Nephron progenitor cell (in vitro differentiated cells): Measurements from ENCODE around the gene SHISA2.
A peak's percentile ranks its signal among the peaks of the same experiment; 100 is the strongest.
"Not testable (repeated sequence)": the region's sequence is repeated elsewhere in the genome, so short reads cannot be mapped to it uniquely, and the experiment has no call there.

Experiments
- DNase-seq: peaks from one replicate; pipeline ENCODE4 v3.0.0; 2021
- H3K27ac Mint-ChIP-seq: 2 replicates; pipeline ENCODE4 v1.8.0; 2021; ENCODE audit warnings: mild to moderate bottlenecking, moderate library complexity, mixed read lengths
- H3K27me3 Mint-ChIP-seq: 2 replicates; pipeline ENCODE4 v1.8.0; 2021; ENCODE audit warnings: mild to moderate bottlenecking, low read depth, mixed read lengths; ENCODE audit not compliant: poor library complexity
- H3K36me3 Mint-ChIP-seq: 2 replicates; pipeline ENCODE4 v1.8.0; 2021; ENCODE audit warnings: low read depth, mixed read lengths
- H3K4me1 Mint-ChIP-seq: 2 replicates; pipeline ENCODE4 v1.8.0; 2021; ENCODE audit warnings: mixed read lengths
- H3K4me3 Mint-ChIP-seq: 2 replicates; pipeline ENCODE4 v1.8.0; 2021; ENCODE audit warnings: mild to moderate bottlenecking, moderate library complexity, mixed read lengths
- H3K9me3 Mint-ChIP-seq: 2 replicates; pipeline ENCODE4 v1.8.0; 2021; ENCODE audit warnings: mild to moderate bottlenecking, moderate library complexity, mixed read lengths
- TF ChIP-seq, protein P1 (sequence below): fragments of 200-600 bp; sonication (generic); IDR thresholded peaks from 2 replicates; pipeline ENCODE4 v1.5.0; 2021; ENCODE audit warnings: antibody characterized with exemption

SHISA2 gene

DNA sequence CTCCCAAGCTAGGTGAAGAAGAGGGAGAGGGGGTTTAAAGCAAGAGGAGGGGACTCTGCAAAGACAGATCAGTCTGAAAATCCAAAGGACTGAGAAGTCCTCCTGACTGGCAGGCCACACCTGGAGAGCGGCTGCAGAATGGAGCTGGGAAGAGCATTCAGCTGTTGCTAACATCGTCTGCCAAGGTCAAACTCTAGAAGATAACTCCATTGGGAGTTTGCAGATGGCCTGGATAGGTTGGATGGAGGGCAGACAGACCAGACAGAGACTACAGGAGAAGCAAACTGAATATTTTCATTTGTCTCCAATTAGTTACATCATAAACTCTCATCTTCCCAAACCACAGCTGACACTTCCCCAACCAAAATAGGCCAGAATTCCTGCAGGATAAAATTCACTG lies 19.9 kb upstream of the SHISA2 start:
- Mint-ChIP-seq H3K36me3 (no peaks in the 10 kb centered on the region), H3K27ac (no peak overlapping the region), H3K27me3 (peaks cover 25% of the 10 kb centered on the region), H3K9me3 (no peaks in the 10 kb centered on the region), H3K4me3 (no peak overlapping the region), H3K4me1 (no peaks in the 10 kb centered on the region)
- no peak for DNase-seq
- TF ChIP-seq, protein P1, sequence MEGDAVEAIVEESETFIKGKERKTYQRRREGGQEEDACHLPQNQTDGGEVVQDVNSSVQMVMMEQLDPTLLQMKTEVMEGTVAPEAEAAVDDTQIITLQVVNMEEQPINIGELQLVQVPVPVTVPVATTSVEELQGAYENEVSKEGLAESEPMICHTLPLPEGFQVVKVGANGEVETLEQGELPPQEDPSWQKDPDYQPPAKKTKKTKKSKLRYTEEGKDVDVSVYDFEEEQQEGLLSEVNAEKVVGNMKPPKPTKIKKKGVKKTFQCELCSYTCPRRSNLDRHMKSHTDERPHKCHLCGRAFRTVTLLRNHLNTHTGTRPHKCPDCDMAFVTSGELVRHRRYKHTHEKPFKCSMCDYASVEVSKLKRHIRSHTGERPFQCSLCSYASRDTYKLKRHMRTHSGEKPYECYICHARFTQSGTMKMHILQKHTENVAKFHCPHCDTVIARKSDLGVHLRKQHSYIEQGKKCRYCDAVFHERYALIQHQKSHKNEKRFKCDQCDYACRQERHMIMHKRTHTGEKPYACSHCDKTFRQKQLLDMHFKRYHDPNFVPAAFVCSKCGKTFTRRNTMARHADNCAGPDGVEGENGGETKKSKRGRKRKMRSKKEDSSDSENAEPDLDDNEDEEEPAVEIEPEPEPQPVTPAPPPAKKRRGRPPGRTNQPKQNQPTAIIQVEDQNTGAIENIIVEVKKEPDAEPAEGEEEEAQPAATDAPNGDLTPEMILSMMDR = no peak

DNA sequence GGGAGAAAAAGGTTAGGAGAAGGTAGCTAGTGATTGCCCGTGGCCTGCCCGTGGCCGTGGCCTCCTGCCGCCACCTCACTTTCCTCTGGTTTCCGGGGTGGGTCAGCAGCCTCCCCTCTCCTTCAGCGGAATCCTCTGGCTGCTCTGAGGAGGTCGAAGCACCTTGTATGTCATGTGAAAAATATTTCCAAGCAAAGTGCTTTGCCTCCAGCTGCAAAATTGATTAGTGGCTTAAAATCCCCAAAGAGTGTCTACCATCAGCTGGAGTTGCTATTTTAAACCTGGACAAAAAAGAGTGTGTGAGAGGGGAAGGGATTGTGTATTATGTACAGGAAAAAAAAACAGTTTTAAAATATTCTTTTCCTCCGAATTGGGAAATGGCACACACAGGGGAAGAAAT lies 17.8 kb upstream of the SHISA2 start:
- peaks cover 22% of the 10 kb centered on the region for H3K27me3 Mint-ChIP-seq
- not testable (repeated sequence) for DNase-seq, H3K27ac Mint-ChIP-seq, H3K36me3 Mint-ChIP-seq, H3K4me3 Mint-ChIP-seq, H3K9me3 Mint-ChIP-seq, H3K4me1 Mint-ChIP-seq

DNA sequence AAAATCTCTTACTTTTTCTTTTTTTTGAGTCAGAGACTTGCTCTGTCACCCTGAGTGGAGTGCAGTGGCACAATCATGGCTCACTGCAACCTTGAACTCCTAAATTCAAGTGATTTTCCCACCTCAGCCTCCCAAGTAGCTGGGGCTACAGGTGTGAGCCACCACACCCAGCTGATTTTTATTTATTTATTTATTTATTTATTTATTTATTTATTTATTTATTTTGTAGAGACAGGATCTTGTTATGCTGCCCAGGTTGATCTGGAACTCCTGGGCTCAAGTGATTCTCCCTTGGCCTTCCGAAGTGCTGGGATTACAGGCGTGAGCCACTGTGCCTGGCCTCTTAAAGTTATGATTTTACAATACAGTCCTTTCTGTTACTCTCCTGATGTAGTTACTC lies 16.6 kb upstream of the SHISA2 start:
- H3K27ac Mint-ChIP-seq = not testable (repeated sequence)
- peaks cover 18% of the 10 kb centered on the region for H3K27me3 Mint-ChIP-seq

DNA sequence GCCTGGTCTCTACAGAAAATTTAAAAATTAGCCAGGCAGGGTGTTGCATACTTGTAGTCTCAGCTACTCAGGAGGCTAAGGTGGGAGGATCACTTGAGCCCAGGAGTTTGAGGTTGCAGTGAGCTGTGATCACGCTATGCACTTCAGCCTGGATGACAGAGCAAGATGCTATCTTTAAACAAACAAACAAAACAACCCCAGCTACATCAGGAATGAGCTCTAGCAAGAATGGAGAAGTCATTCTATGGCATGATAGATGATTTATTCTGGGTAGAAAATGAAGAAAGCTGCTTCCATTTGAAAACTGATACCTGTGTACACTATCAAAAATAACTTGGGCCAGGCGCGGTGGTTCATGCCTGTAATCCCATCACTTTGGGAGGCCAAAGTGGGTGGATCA lies 15.8 kb upstream of the SHISA2 start:
- TF ChIP-seq, protein P1 = no peak
- Mint-ChIP-seq H3K27ac (peak overlapping the region; percentile 36), H3K9me3 (no peaks in the 10 kb centered on the region), H3K4me1 (peaks cover 6% of the 10 kb centered on the region), H3K27me3 (peaks cover 18% of the 10 kb centered on the region), H3K36me3 (no peaks in the 10 kb centered on the region), H3K4me3 (no peak overlapping the region)
- DNase-seq = no peak

More for the DNA sequence above, 16.6 kb upstream of the SHISA2 start:
- not testable (repeated sequence) for H3K9me3 Mint-ChIP-seq, H3K36me3 Mint-ChIP-seq, H3K4me3 Mint-ChIP-seq, DNase-seq, H3K4me1 Mint-ChIP-seq

DNA sequence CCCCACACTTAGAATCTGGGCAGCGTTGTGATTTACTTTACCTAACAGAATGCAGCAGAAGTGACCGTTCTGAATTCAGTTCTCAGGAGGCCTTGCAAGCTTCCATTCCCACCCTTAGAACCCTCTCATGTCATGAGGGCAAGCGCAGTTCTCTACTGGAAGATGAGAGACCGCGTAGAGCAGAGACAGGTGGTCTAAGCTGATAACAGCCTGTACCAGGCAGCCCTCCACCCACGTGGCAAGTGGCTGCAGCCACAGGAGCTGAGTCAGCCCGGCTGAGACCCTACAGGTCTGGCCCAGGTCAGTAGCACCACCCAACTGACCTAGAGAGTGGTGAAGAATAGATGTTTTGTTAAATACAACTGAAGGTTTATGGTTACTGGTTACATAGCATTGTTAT lies 14.7 kb upstream of the SHISA2 start:
- not testable (repeated sequence) for H3K36me3 Mint-ChIP-seq, H3K9me3 Mint-ChIP-seq, H3K27ac Mint-ChIP-seq, H3K4me3 Mint-ChIP-seq, DNase-seq
- Mint-ChIP-seq H3K27me3 (peaks cover 16% of the 10 kb centered on the region), H3K4me1 (peaks cover 16% of the 10 kb centered on the region)

DNA sequence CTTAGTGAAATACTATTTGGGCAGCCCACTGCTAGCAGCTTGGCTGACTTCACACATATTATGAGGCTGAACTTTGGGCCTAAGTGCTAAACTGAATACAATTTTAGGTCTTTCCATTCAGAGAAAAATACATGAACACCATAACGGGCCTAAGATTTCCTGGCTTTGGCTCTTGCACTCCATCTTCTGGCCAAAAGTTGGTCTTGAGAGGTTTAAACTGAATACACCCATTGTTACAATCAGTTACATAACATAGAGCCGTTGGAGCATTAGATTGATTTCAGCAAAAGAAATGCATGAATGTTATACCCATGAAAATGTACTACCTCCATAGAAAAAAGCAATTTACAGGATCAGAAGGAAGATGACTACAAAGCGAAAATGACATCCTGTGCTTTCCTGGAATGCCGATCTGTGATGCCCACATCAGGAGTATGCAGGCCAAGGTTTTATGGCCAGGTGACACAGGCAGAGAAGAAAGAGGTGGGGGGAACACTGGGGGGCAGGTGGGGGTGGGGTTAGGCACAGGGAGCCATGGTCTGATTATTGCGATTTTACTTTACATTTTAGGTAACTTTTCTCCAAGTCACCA lies 11.1 kb upstream of the SHISA2 start:
- H3K4me3 Mint-ChIP-seq = no peak overlapping the region
- TF ChIP-seq, protein P1 = peak; percentile 69
- H3K4me1 Mint-ChIP-seq = peaks cover 45% of the 10 kb centered on the region
- DNase-seq = peak; percentile 30
- no peak overlapping the region for H3K27ac Mint-ChIP-seq
- peaks cover 6% of the 10 kb centered on the region for H3K27me3 Mint-ChIP-seq
- no peaks in the 10 kb centered on the region for H3K36me3 Mint-ChIP-seq
- H3K9me3 Mint-ChIP-seq = no peaks in the 10 kb centered on the region

DNA sequence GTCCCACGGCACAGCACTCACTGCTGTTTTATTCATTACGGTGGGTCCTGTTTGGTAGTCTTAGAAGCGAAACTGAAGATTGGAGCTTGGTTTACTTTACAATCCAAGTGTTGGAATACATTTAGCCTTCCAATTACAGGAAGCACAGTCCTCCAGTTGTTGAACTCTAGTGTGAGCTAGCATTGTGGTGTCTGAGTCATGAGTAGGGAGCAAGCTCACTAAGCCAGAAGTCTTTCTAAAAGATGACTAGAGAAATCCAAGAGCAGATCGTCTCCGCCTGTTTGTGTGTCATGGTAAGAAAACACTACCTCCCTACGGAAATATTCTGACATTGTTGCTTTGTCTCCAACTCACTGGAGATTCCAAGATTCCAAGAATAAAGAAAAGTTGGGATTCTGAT lies 10.1 kb upstream of the SHISA2 start:
- Mint-ChIP-seq H3K27ac (peak overlapping the region; percentile 76), H3K9me3 (no peaks in the 10 kb centered on the region)

More for the DNA sequence above, 10.1 kb upstream of the SHISA2 start:
- H3K4me3 Mint-ChIP-seq = no peak overlapping the region
- H3K27me3 Mint-ChIP-seq = peaks cover 13% of the 10 kb centered on the region
- DNase-seq = no peak
- H3K4me1 Mint-ChIP-seq = peaks cover 53% of the 10 kb centered on the region
- TF ChIP-seq, protein P1 = no peak
- H3K36me3 Mint-ChIP-seq = no peaks in the 10 kb centered on the region
